Measurements from ENCODE around the gene C2orf69.

C2orf69 gene

DNA sequence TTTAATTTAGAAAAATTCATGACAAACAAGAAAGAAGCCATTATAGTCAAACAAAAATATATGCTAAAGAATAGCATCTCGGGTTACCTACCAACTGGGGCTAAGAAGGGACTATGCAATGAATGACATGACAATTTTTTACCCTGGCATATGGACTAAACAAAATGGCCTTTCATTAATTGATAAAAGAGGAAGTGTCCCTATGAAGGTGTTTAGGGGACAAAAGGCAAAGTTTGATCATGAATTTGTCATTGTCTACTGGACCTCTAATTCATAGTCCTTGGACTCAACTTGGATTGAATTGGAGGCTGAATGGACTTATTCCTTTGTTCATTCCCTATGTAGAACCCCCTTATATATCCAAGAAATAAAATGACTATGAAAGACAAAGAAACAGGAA is 57.0 kb downstream of the C2orf69 start:
- DNase-seq (ENCODE audit: low read depth): no peak

GRCh38 chr2:199972088-199972626 is 61.1 kb downstream of the C2orf69 start:
- no peak for DNase-seq (ENCODE audit: low read depth)

- peak; percentile 60 for DNase-seq (ENCODE audit: low read depth)
Observed at GRCh38 chr2:199973703-199974102, 62.6 kb downstream of the C2orf69 start.

DNA sequence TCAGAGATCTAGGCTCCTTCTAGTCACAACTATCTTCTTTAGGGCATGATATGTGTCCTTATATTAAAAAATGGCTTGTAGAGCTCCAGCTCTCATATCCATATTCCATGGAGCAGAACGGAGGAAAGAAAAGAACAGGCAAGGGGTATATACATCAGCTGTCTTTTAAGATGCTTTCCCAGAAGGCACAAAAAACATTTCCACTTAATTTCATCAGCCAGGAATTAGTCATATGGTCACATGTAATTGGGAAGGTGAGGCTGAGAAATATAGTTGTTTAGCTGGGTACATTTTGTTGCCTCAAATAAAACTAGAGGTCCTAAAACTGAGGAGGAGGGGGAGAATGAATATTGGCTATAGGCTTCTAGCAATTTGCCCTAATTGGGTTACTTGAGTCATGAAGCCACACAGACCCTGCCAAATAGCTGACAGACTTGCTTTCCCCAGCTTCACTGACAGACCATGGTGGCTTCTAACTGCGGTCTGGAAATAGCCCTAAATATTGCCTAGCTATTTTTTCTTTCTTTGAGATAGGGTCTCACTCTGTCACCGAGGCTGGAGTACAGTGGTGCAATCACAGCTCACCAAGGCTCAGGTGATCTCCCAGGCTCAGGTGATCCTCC is 64.3 kb downstream of the C2orf69 start:
- no peak for DNase-seq (ENCODE audit: low read depth)

Measured in iris pigment epithelial cell (primary cell).